Measurements from ENCODE around the gene RSU1.
A peak's percentile ranks its signal among the peaks of the same experiment; 100 is the strongest.

GRCh38 chr10:16732376-16732775, 84.8 kb downstream of the RSU1 start:
- TF ChIP-seq CTCF (IDR thresholded peaks at IDR 0.05 in 2 of 3, conservative IDR thresholded peaks at IDR 0.05 in 1 of 3; ENCODE audit: borderline replicate concordance in 1 of 3, insufficient read depth in 1 of 3, low read depth in 2 of 3, low read length in 2 of 3): 0 out of 6 replicates have a peak, but pooled peaks of 1 of the 3 experiments have one; percentile 7
- TF ChIP-seq EZH2 (IDR thresholded peaks at IDR 0.05): no peak
- TF ChIP-seq SIN3A (IDR thresholded peaks at IDR 0.05; ENCODE audit: low read depth): no peak
- no peak for TF ChIP-seq ZNF274 (IDR thresholded peaks at IDR 0.05; ENCODE audit: low read depth, low read length)
- no peak for TF ChIP-seq TCF7L2 (IDR thresholded peaks at IDR 0.05; ENCODE audit: borderline replicate concordance, extremely low read depth, insufficient read depth, insufficient read length)
- TF ChIP-seq FOSL1 (IDR thresholded peaks at IDR 0.05; ENCODE audit: low read depth): no peak
- TF ChIP-seq YY1 (IDR thresholded peaks at IDR 0.05; ENCODE audit: extremely low read depth, insufficient replicate concordance, low read depth, low read length): no peak
- TF ChIP-seq POLR2A (IDR thresholded peaks at IDR 0.05; ENCODE audit: borderline replicate concordance, extremely low read depth, insufficient read depth, insufficient read length): no peak
- TF ChIP-seq POLR2AphosphoS5 (IDR thresholded peaks at IDR 0.05; ENCODE audit: low read depth, low read length): no peak
- no peak for TF ChIP-seq JUND (IDR thresholded peaks at IDR 0.05)
- no peak for TF ChIP-seq ELF1 (IDR thresholded peaks at IDR 0.05; ENCODE audit: borderline replicate concordance, low read depth)
- no peak for TF ChIP-seq ZBTB33 (IDR thresholded peaks at IDR 0.05; ENCODE audit: extremely low read depth, insufficient replicate concordance, low read length)
- TF ChIP-seq MAX (IDR thresholded peaks at IDR 0.05): no peak
- no peak for TF ChIP-seq EZH2phosphoT487 (IDR thresholded peaks at IDR 0.05; ENCODE audit: borderline replicate concordance)
